ENCODE data around the gene SRGAP1.
"Not testable (repeated sequence)": the region's sequence is repeated elsewhere in the genome, so short reads cannot be mapped to it uniquely, and the experiment has no call there.

Gene SRGAP1

DNA sequence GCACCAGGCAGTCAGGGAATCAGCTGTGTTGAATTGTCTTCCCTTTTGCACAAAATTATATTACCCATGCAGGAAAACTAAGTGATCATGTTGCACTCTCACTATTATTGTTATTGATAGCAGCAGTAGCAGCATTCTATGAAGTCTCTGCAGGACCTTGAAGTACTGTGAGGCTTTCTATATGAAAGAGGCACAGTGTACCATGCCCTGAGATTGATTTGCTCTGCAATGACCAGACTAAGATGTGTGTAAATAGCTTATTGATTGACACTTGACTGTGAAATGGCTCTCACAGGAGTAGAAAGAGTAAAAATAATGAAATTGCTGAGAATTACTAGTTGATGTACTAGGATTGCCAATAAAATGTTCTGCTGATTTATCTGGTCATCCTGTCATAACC lies 277.7 kb downstream of the SRGAP1 start:
- no peak for DNase-seq (ENCODE audit: low read depth)

DNA sequence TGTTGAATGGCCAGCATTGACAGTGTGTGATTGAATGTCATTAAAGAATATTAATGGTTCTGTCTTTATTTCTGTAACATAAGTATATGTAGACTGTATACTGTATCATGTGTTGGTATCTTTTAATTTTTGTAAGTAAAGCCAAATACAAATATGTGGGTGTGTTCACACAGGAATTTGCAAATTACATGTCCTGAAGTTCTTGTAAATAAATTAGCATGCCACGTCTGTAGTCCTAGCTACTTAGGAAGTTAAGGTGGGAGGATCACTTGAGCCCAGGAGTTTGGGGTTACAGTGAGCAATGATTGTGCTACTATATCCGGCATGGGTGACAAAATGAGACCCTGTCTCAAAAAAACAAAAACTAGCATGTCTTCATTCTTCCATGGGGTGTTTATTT lies 278.5 kb downstream of the SRGAP1 start:
- no peak for DNase-seq (ENCODE audit: low read depth)

DNA sequence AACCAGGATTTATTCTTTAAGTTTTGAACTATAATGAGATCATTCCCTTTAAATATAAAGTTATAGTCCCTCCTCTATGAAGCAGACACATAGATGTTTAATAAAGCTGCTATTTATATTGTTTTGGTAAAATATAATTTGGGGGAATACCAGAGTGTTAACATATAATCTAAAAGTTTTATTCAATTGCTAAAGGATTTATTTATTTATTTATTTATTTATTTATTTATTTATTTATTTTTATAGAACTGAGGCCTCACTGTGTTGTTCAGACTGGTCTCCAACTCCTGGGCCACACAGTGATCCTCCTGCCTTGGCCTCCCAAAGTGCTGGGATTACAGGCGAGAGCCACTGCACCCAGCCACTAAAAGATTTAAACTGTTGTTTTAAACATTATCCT lies 278.9 kb downstream of the SRGAP1 start:
- no peak for DNase-seq (ENCODE audit: low read depth)

DNA sequence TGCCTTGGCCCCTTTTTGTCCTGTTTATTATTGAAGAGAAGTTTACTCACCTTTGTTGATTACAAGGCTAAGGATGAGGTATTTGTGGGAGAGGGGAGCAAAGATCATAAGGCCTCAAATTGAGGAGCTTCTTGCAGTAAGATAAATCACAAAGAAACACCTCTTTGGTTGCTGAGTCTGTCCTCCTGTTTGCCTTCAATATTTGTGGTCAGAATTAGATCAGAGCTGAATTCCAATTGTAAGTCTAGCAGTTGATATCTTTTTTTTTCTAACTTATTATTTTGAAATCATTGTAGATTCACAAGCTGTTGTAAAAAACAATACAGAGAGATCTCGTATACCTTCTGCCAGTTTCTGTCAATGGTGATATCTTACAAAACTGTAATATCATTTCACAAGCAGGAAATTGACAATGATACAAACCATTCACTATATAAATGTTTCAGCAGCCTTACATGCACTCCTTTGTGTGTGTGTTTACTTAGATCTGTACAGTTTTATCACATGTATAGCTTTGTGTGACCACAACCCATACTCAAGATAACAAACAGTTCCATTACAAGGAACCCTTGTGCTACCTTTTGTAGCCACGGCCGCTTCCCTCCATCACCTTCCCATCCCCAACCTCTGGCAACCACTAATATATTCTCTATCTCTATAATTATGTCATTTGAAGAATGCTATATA lies 280.2 kb downstream of the SRGAP1 start:
- DNase-seq (ENCODE audit: low read depth) = peak; percentile 66

DNA sequence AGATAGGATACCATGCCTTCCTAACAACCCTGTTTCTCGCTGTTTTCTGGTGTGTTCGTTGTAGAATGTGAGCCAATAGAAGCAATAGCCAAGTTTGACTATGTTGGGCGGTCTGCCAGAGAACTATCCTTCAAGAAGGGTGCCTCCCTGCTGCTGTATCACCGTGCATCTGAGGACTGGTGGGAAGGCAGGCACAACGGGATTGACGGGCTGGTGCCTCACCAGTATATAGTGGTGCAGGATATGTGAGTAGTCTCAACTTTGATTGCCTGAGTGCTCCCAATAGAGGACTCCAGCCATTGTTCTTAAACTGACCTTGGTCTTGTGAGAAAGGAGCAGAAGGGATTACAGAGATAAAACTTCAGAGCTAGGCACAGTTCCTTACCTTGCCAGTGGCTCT lies 281.4 kb downstream of the SRGAP1 start:
- no peak for DNase-seq (ENCODE audit: low read depth)

DNA sequence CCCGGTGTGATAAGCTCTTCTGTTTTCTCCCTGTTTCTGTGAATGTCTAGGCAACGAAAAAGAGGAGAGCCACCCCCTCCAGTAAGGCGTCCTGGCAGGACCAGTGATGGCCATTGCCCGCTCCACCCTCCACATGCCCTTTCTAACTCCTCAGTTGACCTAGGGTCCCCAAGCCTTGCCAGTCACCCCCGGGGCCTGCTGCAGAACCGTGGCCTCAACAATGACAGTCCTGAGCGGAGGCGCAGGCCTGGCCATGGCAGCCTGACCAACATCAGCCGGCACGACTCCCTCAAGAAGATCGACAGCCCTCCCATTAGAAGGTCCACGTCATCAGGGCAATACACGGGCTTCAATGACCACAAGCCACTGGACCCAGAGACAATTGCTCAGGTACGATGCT lies 283.3 kb downstream of the SRGAP1 start:
- no peak for DNase-seq (ENCODE audit: low read depth)

DNA sequence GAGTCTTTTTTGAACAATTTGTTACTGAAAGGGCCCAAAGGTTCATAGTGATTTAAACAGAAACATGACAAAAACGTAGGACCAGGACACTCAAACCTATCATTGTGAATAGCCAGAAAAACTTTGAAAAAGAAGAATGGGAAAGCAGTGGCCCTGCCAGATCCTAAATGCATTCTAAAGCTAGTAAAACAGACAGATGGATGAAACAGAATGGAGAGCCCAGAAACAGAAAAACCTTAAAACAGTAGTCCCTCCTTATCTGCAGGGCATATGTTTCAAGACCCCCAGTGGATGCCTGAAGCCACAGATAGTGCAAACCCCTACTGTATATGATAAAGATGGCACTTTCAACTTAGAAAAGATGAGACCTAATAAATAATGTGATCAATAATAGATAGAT lies 283.9 kb downstream of the SRGAP1 start:
- no peak for DNase-seq (ENCODE audit: low read depth)

DNA sequence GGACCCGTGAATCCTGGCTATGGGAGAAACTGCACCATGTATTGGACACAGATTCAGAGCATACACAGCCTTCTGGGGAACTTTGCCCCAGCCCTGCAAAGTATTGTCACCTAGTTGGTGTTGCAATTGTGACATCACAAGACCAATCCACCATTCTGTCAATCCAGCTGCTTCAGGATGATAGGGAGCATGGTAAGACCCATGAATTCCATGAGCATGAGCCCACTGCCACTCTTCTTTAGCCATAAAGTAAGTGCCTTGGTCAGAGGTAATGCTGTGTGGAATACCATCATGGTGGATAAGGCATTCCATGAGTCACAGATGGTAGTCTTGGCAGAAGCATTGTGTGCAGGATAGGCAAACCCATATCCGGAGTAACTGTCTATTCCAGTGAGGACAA lies 286.0 kb downstream of the SRGAP1 start:
- DNase-seq (ENCODE audit: low read depth) = not testable (repeated sequence)

DNA sequence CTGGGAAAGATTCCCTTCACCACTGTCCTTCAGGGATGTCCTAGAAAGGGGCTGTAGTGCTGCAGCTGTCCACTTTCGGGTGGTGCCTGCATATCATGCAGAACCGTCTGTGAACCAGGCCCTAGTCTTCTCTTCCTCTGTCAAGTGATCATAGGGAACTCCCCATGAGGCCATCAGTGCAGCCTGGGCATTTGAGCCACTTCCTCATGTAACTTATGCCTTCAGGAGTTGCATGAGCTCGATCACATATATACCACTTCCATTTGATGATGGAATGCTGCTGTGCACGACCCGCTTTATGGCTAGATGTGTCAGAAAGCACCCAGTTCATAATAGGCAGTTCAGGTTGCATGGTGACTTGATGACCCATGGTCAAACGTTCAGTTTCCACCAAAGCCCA lies 287.0 kb downstream of the SRGAP1 start:
- DNase-seq (ENCODE audit: low read depth) = not testable (repeated sequence)

DNA sequence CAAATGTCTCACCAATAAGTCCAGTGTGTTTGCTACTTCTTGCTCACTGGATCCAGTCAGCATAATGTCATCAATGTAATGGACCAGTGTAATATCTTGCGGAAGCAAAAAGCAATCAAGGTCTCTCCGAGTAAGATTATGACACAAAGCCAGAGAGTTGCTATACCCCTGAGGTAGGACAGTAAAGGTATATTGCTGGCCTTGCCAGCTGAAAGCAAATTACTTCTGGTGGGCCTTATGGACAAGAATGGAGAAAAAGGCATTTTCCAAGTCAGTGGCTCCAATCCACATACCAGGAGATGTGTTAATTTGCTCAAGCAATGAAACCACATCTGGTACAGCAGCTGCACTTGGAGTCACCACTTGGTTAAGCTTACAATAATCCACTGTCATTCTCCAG lies 288.2 kb downstream of the SRGAP1 start:
- not testable (repeated sequence) for DNase-seq (ENCODE audit: low read depth)

DNA sequence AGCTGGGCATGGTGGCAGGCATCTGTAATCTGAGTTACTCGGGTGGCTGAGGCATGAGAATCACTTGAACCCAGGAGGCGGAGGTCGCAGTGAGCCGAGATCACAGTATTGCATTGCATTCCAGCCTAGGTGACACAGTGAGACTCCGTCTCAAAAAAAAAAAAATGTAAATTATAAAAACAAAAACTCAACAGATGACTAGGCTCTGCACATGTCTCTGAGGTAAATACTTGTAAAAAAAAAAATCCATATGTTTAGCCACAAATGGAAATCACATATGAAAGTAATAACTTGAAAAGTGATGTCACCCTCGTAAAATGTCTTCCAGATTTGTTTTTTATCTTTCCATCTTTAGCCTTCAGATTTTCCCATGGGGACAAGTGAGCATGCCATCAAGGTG lies 292.6 kb downstream of the SRGAP1 start:
- no peak for DNase-seq (ENCODE audit: low read depth)

DNA sequence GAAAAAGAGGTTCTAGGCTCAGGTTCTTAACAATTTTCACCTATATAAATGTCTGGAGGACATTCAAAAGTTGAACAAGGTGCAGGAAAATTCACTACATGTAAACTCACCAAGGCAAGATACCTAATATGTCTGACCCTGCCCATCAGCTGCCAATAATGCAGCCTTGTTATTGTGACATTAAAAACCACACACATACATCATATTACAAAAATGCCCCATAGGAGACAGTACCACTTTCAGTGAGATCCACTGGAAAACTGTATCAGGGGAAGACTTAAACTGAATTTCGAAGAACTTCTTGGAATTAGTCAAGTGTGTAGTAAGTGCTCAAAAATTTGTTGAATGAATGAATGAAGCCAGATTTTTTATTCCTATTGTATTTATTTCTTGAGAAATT lies 294.5 kb downstream of the SRGAP1 start:
- DNase-seq (ENCODE audit: low read depth) = no peak

DNA sequence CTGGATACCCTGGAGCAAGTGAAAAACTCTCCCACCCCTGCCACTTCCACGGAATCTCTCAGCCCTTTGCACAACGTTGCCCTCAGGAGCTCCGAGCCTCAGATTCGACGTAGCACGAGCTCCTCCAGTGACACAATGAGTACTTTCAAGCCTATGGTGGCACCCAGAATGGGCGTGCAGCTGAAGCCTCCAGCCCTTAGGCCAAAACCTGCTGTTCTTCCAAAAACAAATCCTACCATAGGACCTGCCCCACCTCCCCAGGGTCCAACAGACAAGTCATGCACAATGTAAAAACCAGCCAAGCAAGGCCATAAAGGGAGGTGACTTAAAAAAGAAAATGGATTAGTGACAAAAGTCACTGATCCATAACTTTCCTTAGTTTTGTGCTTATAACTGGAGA lies 297.9 kb downstream of the SRGAP1 start:
- DNase-seq (ENCODE audit: low read depth) = no peak

DNA sequence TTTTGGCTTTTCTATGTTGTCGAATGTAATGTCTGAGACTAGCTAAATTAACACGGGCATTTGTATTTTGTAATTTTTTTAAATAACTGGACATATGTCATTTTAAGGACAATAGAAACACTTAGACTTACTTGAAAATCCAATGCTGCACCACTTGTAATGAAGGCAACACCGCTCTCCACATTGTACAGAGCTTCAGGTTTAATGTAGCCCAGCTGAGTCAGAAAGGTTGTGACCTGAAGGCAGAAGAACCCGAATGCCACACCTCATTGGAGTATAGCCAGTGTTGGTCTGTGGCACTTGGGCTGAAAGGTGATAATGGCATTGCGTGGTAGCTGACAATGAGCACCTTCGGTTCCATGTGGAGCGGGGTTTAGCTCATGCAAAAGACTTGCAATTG lies 298.3 kb downstream of the SRGAP1 start:
- no peak for DNase-seq (ENCODE audit: low read depth)

DNA sequence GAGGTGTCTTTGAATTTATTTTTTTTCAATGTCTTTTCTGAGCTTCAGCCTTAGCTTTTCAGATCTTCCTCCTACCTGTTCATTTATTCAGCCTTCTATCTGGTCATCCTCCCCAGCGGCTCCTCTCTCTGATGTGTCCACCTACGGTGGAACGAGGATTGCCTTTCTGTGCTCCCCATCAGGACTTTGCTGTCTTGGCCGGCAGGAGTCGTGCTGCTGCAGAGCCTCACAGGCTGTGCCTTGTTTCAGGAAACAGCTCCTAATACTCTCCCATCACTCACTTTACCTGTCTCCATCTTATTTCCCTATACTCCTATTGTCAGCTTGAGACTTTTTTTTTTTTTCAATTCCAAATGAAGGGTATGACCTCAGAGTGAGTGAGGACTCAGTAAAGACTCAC lies 300.7 kb downstream of the SRGAP1 start:
- no peak for DNase-seq (ENCODE audit: low read depth)

DNA sequence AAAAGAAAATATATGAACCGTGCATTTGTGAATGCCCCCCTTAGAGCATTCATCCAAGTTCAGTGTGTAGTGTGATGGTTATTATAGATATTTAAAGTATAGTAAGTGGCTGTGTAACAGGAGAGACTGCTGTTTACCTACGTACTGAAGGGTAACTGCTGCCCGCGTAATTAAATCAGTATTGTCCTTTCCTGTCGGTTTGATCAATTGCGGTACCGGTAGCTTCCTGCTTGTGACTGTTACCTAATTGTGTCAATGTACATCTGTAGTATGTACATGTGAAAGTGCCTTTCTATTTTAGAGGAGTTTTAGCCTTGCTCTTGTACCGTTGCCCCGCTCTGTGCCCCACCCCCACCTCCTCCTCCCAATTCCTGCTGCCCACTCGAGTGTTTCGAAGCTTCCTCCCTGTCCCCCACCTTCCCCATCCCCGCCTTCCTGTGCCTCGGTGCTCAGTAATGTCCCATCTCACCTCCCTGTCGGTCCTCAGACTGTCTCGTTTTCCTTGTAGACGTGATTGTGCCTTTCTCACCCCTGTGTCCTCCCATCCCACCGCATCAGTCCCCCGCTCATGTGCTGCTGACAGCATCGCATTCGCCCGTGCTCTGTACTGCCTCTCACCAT lies 302.6 kb downstream of the SRGAP1 start:
- DNase-seq (ENCODE audit: low read depth) = no peak

DNA sequence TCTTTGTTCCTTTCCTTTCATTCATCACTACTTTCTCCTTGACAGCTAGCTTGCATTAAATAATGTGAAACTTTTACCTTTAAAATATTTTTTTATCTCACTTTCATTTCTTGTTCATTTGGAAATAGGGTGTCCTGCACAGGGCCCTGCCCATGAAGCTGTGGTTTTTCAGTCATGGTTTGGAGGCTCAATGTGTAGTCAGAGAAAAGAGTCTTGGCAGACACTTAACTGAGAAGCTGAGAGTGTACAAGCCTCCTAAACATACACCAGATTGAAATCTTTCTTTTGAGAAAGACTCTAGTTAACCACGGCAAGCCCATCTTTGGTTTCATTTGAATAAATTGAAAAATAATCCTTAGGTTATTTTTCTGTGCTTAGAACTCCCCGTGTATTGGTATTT lies 303.4 kb downstream of the SRGAP1 start:
- peak; percentile 28 for DNase-seq (ENCODE audit: low read depth)

DNA sequence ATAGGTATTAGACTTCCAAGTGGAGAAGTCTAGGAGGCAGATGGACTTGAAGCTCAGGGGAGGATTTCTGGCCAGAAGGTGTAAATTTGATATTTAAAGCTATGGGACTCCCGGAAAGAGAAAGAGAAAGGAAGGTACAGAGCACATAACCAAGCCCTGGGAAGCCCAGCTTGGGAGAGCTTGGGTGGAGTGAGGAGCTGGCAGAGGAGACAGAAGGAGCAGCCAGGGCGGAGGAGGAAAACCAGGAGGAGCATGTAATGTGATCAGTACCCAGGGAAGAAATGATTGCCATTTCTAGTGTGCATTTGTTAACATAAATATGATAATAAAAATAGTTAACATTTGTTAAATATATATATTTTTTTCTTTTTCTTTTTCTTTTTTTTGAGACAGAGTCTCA lies 310.2 kb downstream of the SRGAP1 start:
- DNase-seq (ENCODE audit: low read depth) = no peak

DNA sequence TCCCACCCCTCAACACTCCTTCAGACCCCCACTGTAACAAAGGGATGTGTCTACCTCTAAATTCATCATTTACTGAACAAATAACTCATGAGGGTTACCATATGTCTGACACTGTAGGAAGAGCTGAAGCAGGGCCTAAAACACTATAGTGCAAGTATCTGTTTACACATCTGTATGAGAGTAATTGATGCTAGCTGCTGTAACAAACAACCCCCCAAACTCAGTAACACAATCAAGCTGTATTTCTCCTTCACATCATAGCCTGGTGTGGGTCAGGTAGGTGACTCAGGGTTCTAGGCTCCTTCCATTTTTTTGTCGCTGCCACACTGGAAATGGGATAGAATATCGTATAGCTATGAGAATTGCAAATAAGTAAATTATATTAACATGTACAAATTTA lies 312.6 kb downstream of the SRGAP1 start:
- DNase-seq (ENCODE audit: low read depth) = no peak

DNA sequence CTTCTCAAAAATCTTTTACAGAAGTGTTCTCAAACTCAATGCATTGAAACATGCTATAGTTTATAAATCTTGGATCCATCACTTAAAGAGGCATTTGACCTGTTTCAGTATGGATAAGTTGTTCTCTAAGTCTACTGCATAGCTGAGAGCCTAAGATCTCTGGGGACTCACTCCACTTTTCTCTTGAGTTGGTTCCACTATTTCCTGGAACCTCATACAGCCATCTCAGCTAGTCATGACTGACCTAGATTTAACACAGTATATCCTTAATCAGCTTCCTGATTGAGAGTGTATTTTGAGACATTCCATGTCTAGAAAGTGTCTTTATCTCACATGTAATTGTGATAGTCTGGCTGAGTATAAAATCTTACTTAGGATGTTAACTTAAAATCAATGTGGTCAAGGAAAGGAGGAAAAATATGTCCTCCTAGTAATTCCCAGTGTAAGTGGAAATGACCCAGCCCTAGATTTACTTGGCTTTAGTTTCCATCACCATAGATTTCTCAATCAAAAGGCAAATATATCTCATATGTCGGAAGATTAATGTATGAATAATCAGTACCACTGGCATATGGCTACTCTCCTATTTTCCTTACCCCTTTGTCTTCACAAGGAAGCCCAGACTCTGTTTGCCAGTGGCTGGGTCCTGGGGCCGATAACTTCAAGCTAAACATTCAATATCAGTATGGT lies 315.7 kb downstream of the SRGAP1 start:
- DNase-seq (ENCODE audit: low read depth) = no peak

DNA sequence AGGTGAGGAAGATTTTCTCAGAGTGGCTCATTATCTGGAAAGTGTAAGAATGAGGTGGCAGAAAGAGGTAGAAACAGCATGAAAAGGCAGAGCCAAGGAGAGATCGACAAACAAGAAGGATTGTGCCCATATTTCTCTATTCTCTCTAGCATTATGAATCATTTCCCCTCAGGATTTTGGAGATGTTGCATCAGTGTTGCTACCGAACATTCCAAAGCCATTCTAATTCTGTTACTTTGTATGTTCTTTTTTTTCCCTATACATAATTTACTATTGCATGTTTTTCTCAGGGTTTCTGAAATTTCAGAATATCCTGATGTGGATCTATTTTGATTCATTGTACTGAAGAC lies 316.2 kb downstream of the SRGAP1 start:
- DNase-seq (ENCODE audit: low read depth) = peak; percentile 37

DNA sequence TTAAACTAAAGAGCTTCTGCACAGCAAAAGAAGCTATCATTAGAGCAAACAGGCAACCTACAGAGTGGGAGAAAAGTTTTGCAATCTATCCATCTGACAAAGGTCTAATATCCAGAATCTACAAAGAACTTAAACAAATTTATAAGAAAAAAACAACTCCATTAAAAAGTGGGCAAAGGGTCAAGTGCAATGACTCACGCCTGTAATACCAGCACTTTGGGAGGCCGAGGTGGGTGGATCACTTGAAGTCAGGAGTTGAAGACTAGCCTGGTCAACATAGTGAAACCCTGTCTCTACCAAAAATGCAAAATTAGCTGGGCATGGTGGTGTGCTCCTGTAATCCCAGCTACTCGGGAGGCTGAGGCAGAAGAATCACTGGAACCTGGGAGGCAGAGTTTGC lies 322.1 kb downstream of the SRGAP1 start:
- DNase-seq (ENCODE audit: low read depth) = peak; percentile 36

DNA sequence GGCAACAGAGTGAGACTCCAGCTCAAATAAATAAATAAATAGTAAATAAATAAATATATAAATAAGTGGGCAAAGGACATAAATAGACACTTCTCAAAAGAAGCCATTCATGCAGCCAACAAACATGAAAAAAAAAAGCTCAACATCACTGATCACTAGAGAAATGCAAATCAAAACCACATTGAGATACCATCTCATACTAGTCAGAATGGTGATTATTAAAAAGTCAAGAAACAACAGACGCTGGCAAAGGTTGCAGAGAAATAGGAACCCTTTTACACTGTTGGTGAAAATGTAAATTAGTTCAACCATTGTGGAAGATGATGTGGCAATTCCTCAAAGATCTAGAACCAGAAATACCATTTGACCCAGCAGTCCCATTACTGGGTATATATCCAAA lies 322.5 kb downstream of the SRGAP1 start:
- DNase-seq (ENCODE audit: low read depth) = not testable (repeated sequence)

DNA sequence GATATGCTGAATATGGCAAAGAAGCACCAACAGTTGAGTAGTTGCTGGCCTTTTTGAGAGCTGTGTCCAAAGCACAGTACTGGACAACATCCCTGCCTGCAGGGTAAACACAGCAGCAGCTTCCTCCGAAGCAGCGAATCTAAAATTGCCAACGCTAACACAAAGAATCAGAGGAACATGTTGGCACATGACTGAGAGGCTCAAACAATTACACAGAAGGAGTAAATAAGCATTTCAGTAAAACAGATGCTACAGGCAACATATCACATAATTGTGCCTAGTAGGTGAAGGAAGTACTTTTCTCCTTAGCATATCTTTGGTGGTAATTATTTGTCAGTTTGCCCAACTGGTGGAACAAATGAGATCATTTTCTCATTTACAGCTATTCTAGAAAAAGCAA lies 325.5 kb downstream of the SRGAP1 start:
- DNase-seq (ENCODE audit: low read depth) = no peak
